SU-DHL-6 (cell line): ENCODE measurements around the gene TMEM117.

Experiments used
- H2AFZ ChIP-seq: fragments of 200-600 bp; sonication (generic); 2 replicates; pipeline ENCODE4 v1.6.1; 2014; ENCODE audit warnings: low read depth, mild to moderate bottlenecking, moderate library complexity, mixed read lengths, antibody characterized with exemption, low read length; ENCODE audit not compliant: severe bottlenecking
- H3F3A ChIP-seq: fragments of 200-600 bp; shearing (Covaris generic); 2 replicates; pipeline ENCODE4 v1.6.0; 2016; ENCODE audit warnings: antibody characterized with exemption, mild to moderate bottlenecking; ENCODE audit not compliant: insufficient read depth
- H3K27ac ChIP-seq: fragments of 200-600 bp; sonication (generic); 2 replicates; pipeline ENCODE4 v1.5.1; 2016; ENCODE audit warnings: low read depth, mild to moderate bottlenecking, low read length, moderate library complexity, mixed read lengths
- H3K27me3 ChIP-seq: fragments of 200-600 bp; sonication (generic), shearing (Covaris generic); 2 replicates; pipeline ENCODE4 v1.6.0; 2014; ENCODE audit warnings: mild to moderate bottlenecking, low read length
- H3K36me3 ChIP-seq: fragments of 200-600 bp; sonication (generic); 2 replicates; pipeline ENCODE4 v1.6.1; 2014; ENCODE audit warnings: mild to moderate bottlenecking, low read length, mixed read lengths
- H3K4me2 ChIP-seq: fragments of 300-600, 200-600 bp; shearing (Covaris generic), sonication (generic); 2 replicates; pipeline ENCODE4 v1.6.0; 2014; ENCODE audit warnings: low read length, low read depth, mild to moderate bottlenecking; ENCODE audit not compliant: poor library complexity, severe bottlenecking
- H3K4me3 ChIP-seq: fragments of 200-600 bp; sonication (generic); 2 replicates; pipeline ENCODE4 v1.5.1; 2014; ENCODE audit warnings: antibody characterized with exemption, low read length, mild to moderate bottlenecking, mixed read lengths; ENCODE audit not compliant: insufficient read depth, poor library complexity, severe bottlenecking
- H3K79me2 ChIP-seq: fragments of 200-600 bp; sonication (generic); 2 replicates; pipeline ENCODE4 v1.6.1; 2014; ENCODE audit warnings: mild to moderate bottlenecking, low read length, moderate library complexity; ENCODE audit not compliant: insufficient read depth
- H3K9ac ChIP-seq: fragments of 200-600 bp; sonication (generic); 2 replicates; pipeline ENCODE4 v1.7.0; 2014; ENCODE audit warnings: mild to moderate bottlenecking, low read length
- H3K9me2 ChIP-seq: fragments of 200-600 bp; sonication (generic); replicated peaks from 2 replicates; pipeline ENCODE4 v1.6.1; 2014; ENCODE audit warnings: low read length; ENCODE audit not compliant: insufficient read depth
- H3K9me3 ChIP-seq: fragments of 200-600 bp; sonication (generic); 2 replicates; pipeline ENCODE4 v1.6.1; 2014; ENCODE audit warnings: low read length, mixed read lengths; ENCODE audit not compliant: insufficient read depth
- H4K20me1 ChIP-seq: fragments of 200-600 bp; sonication (generic); 2 replicates; pipeline ENCODE4 v1.6.1; 2014; ENCODE audit warnings: low read depth, mild to moderate bottlenecking, antibody characterized with exemption, low read length, moderate library complexity, mixed read lengths
- CTCF ChIP-seq: fragments of 200-600 bp; sonication (generic); IDR thresholded peaks from one replicate; pipeline ENCODE4 v1.5.1; 2017; ENCODE audit warnings: antibody characterized with exemption, mild to moderate bottlenecking, low read length, moderate library complexity; ENCODE audit not compliant: insufficient read depth, poor library complexity, severe bottlenecking
- EZH2phosphoT487 ChIP-seq: fragments of 200-600 bp; sonication (generic), shearing (Covaris generic); conservative IDR thresholded peaks from 2 replicates; pipeline ENCODE4 v1.6.1; 2018; ENCODE audit warnings: mild to moderate bottlenecking, antibody characterized with exemption, low read length, moderate library complexity, mixed read lengths

Gene TMEM117

GRCh38 chr12:44058366-44058765 is 222.5 kb downstream of the TMEM117 start:
- no peak overlapping the region for H3K9ac ChIP-seq
- no peak overlapping the region for H3K4me2 ChIP-seq
- TF ChIP-seq CTCF: no peak
- TF ChIP-seq EZH2phosphoT487: no peak
- H3F3A ChIP-seq: no peaks in the 10 kb centered on the region
- H3K27ac ChIP-seq: no peak overlapping the region
- H3K79me2 ChIP-seq: no peaks in the 10 kb centered on the region
- H3K9me3 ChIP-seq: no peaks in the 10 kb centered on the region
- no peaks in the 10 kb centered on the region for H3K36me3 ChIP-seq
- H4K20me1 ChIP-seq: no peaks in the 10 kb centered on the region
- no peaks in the 10 kb centered on the region for H3K9me2 ChIP-seq
- no peaks in the 10 kb centered on the region for H3K27me3 ChIP-seq
- H2AFZ ChIP-seq: no peak overlapping the region
- no peak overlapping the region for H3K4me3 ChIP-seq

- Histone ChIP-seq H3K36me3 (no peaks in the 10 kb centered on the region), H3K9ac (no peak overlapping the region), H3K27ac (no peak overlapping the region), H3K79me2 (no peaks in the 10 kb centered on the region), H3K27me3 (no peaks in the 10 kb centered on the region), H3K9me3 (no peaks in the 10 kb centered on the region), H3K9me2 (no peaks in the 10 kb centered on the region), H3K4me2 (no peak overlapping the region), H3K4me3 (no peak overlapping the region), H3F3A (no peaks in the 10 kb centered on the region), H4K20me1 (no peaks in the 10 kb centered on the region), H2AFZ (no peak overlapping the region)
- TF ChIP-seq EZH2phosphoT487 (no peak), CTCF (no peak)
These were observed 223.6 kb downstream of the TMEM117 start for GRCh38 chr12:44059476-44059875.

DNA sequence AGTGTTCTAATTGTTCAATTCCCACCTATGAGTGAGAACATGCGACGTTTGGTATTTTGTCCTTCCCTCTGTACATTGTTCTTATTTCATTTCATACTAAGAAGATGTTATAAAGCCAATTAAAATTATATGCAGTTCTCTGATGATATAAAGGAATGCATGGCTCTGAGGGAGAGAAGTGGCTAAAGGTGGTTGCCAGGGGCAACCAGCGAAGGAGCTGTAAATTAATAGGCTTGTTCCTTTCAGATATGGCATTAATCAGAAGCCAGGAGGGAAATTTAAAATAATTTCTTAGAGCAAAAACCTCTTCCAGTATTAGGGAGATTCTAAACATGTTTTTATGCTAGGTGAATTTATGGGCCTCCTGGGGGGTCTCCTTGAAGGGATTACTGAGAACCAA is 227.8 kb downstream of the TMEM117 start:
- no peaks in the 10 kb centered on the region for H3K9me2 ChIP-seq
- H3F3A ChIP-seq: no peaks in the 10 kb centered on the region
- no peak overlapping the region for H2AFZ ChIP-seq
- no peak overlapping the region for H3K4me2 ChIP-seq
- no peaks in the 10 kb centered on the region for H4K20me1 ChIP-seq
- H3K4me3 ChIP-seq: no peak overlapping the region
- no peak for TF ChIP-seq CTCF
- TF ChIP-seq EZH2phosphoT487: no peak
- H3K27ac ChIP-seq: no peak overlapping the region
- H3K27me3 ChIP-seq: no peaks in the 10 kb centered on the region
- H3K9me3 ChIP-seq: no peaks in the 10 kb centered on the region
- no peaks in the 10 kb centered on the region for H3K79me2 ChIP-seq
- H3K36me3 ChIP-seq: no peaks in the 10 kb centered on the region
- no peak overlapping the region for H3K9ac ChIP-seq
